Raji (cell line): ENCODE measurements around the gene CELF1.

ENCODE experiments used
- POLR2A ChIP-seq: IDR thresholded peaks from 2 replicates; pipeline ENCODE4 v1.6.1; 2011; ENCODE audit warnings: low read depth, low read length, control low read depth; ENCODE audit not compliant: insufficient read depth

Gene CELF1

GRCh38 chr11:47415949-47416472 is 136.9 kb downstream of the CELF1 start:
- TF ChIP-seq POLR2A: 0 out of 2 replicates have a peak, but pooled peaks have one; percentile 24
